Muscle of leg (tissue), 11 donors: ENCODE data around the gene NCMAP. TPM values are rescaled to one million over a fixed set of nuclear protein-coding genes. Genes with fewer than 3 reads are reported as not detected.

Source experiments
- DNase-seq: peaks from one replicate; pipeline ENCODE4 v3.0.0; 2013
- H3K27ac ChIP-seq: one replicate; pipeline ENCODE4 v1.5.1; 2013; ENCODE audit warnings: mild to moderate bottlenecking, low read length, control low read depth
- H3K27me3 ChIP-seq: one replicate; pipeline ENCODE4 v1.6.1; 2013; ENCODE audit warnings: low read length; ENCODE audit not compliant: control insufficient read depth, insufficient read depth
- H3K36me3 ChIP-seq: one replicate; pipeline ENCODE4 v1.6.1; 2013; ENCODE audit warnings: low read length; ENCODE audit not compliant: control insufficient read depth, insufficient read depth
- H3K4me1 ChIP-seq: one replicate; pipeline ENCODE4 v1.6.1; 2013; ENCODE audit warnings: low read length; ENCODE audit not compliant: control insufficient read depth, insufficient read depth
- H3K4me3 ChIP-seq: one replicate; pipeline ENCODE4 v1.5.1; 2013; ENCODE audit warnings: low read length, control low read depth
- H3K9me3 ChIP-seq: replicated peaks from 2 replicates; pipeline ENCODE4 v1.6.1; 2013; ENCODE audit warnings: low read depth, low read length; ENCODE audit not compliant: control insufficient read depth
- WGBS: methylation state at CpG from one replicate; pipeline ENCODE4 v1.1.5; 2013; ENCODE audit warnings: missing lambda C conversion rate; ENCODE audit not compliant: insufficient coverage; 5-methylcytosine and 5-hydroxymethylcytosine counted together
- polyA plus RNA-seq, 8 donors: library from polyadenylated mRNA; unstranded; fragments of 120-200 nt; gene quantifications; one replicate each; pipeline versions ENCODE4 v1.2.1 to v1.2.3, GENCODE V29; 2013; ENCODE audit warnings: inconsistent platforms in 1 of 8, low replicate concordance in 1 of 8; ENCODE audit not compliant: insufficient read length in 8 of 8, insufficient read depth in 1 of 8
- total RNA-seq: library from RNA; stranded (reverse); fragments of 120-200 nt; gene quantifications from one replicate; pipeline ENCODE4 v1.2.4, GENCODE V29; 2013

NCMAP gene
- total and polyA plus RNA-seq, 9 donors, result 0.05 to 0.92 (median 0.08) TPM; not detected in 3

- Histone ChIP-seq H3K4me3 (peak within 1 kb of the TSS; percentile 97), H3K9me3 (no peaks in the 10 kb centered on the region), H3K27me3 (peaks cover 1% of the 10 kb centered on the region), H3K27ac (peak within 1 kb of the TSS; percentile 100), H3K4me1 (peaks cover 11% of the 10 kb centered on the region), H3K36me3 (peaks cover 4% of the 10 kb centered on the region)
- DNase-seq, result peak; percentile 100
- WGBS, result under 1% methylated on average over 95 of the region's 95 CpGs
Measured at GRCh38 chr1:24642481-24643362, 86.8 kb downstream of the NCMAP start, which contains the start of gene SRRM1. Gene SRRM1 (plus strand): TSS chr1:24643302. CDS start chr1:24643327, 25 bp downstream.

- Histone ChIP-seq H3K27me3 (no peaks in the 10 kb centered on the region), H3K27ac (peak overlapping the region; percentile 91), H3K4me1 (peaks cover 11% of the 10 kb centered on the region), H3K9me3 (no peaks in the 10 kb centered on the region), H3K4me3 (peak overlapping the region; percentile 81), H3K36me3 (peaks cover 11% of the 10 kb centered on the region)
- 1% methylated on average over 26 of the region's 53 CpGs for WGBS
- peak; percentile 55 for DNase-seq
Measured at GRCh38 chr1:24643363-24644099, 87.6 kb downstream of the NCMAP start.

- H3K27ac ChIP-seq, result peak overlapping the region; percentile 91
- no peaks in the 10 kb centered on the region for H3K9me3 ChIP-seq
- no peak for DNase-seq
- H3K27me3 ChIP-seq, result no peaks in the 10 kb centered on the region
- peaks cover 11% of the 10 kb centered on the region for H3K4me1 ChIP-seq
- H3K36me3 ChIP-seq, result peaks cover 16% of the 10 kb centered on the region
- WGBS, result under 1% methylated on average over 8 of the region's 9 CpGs
- peak overlapping the region; percentile 81 for H3K4me3 ChIP-seq
Measured at GRCh38 chr1:24644100-24644384, 88.2 kb downstream of the NCMAP start.

GRCh38 chr1:24648919-24649318 is 93.0 kb downstream of the NCMAP start:
- no peak overlapping the region for H3K27ac ChIP-seq
- H3K27me3 ChIP-seq, result no peaks in the 10 kb centered on the region
- no peak for DNase-seq
- H3K4me1 ChIP-seq, result peaks cover 2% of the 10 kb centered on the region
- no peaks in the 10 kb centered on the region for H3K9me3 ChIP-seq
- H3K4me3 ChIP-seq, result no peak overlapping the region
- H3K36me3 ChIP-seq, result peaks cover 38% of the 10 kb centered on the region
- WGBS, result no CpG with 5 or more reads among the region's 5 CpGs

- H3K9me3 ChIP-seq, result no peaks in the 10 kb centered on the region
- no peak for DNase-seq
- H3K27me3 ChIP-seq, result no peaks in the 10 kb centered on the region
- whole genome bisulfite sequencing, result no CpG with 5 or more reads among the region's 13 CpGs
- H3K4me3 ChIP-seq, result no peak overlapping the region
- H3K27ac ChIP-seq, result no peak overlapping the region
- peaks cover 61% of the 10 kb centered on the region for H3K36me3 ChIP-seq
- no peaks in the 10 kb centered on the region for H3K4me1 ChIP-seq
Measured at GRCh38 chr1:24652382-24652781, 96.5 kb downstream of the NCMAP start.

GRCh38 chr1:24654010-24654409 is 98.1 kb downstream of the NCMAP start:
- H3K27me3 ChIP-seq, result no peaks in the 10 kb centered on the region
- no CpG with 5 or more reads among the region's 3 CpGs for WGBS

GRCh38 chr1:24656046-24656445 is 100.2 kb downstream of the NCMAP start:
- no peak for DNase-seq
- Histone ChIP-seq H3K4me3 (no peak overlapping the region), H3K36me3 (peaks cover 49% of the 10 kb centered on the region), H3K27ac (no peak overlapping the region), H3K9me3 (no peaks in the 10 kb centered on the region), H3K4me1 (no peaks in the 10 kb centered on the region), H3K27me3 (no peaks in the 10 kb centered on the region)
- WGBS, result no CpG with 5 or more reads among the region's 1 CpG

More at GRCh38 chr1:24654010-24654409, 98.1 kb downstream of the NCMAP start:
- Histone ChIP-seq H3K9me3 (no peaks in the 10 kb centered on the region), H3K36me3 (peaks cover 53% of the 10 kb centered on the region), H3K4me1 (no peaks in the 10 kb centered on the region), H3K27ac (no peak overlapping the region), H3K4me3 (no peak overlapping the region)
- DNase-seq, result no peak

- no CpG with 5 or more reads among the region's 3 CpGs for WGBS
Measured at GRCh38 chr1:24657781-24658180, 101.9 kb downstream of the NCMAP start.

More at GRCh38 chr1:24657781-24658180, 101.9 kb downstream of the NCMAP start:
- H3K27me3 ChIP-seq, result no peaks in the 10 kb centered on the region
- no peak overlapping the region for H3K27ac ChIP-seq
- H3K36me3 ChIP-seq, result peaks cover 49% of the 10 kb centered on the region
- DNase-seq, result no peak
- no peak overlapping the region for H3K4me3 ChIP-seq
- H3K9me3 ChIP-seq, result no peaks in the 10 kb centered on the region
- no peaks in the 10 kb centered on the region for H3K4me1 ChIP-seq
